H9 (cell line): ENCODE measurements around the gene TP73. TPM values are rescaled to one million over a fixed set of nuclear protein-coding genes. Genes with fewer than 3 reads are reported as not detected.

Experiments
- DNase-seq: peaks from one replicate; pipeline ENCODE4 v3.0.0-alpha.2; 2017
- H2AFZ ChIP-seq: one replicate; pipeline ENCODE4 v1.6.1; 2013; ENCODE audit warnings: mild to moderate bottlenecking, low read length, control low read depth, moderate library complexity
- H2AK5ac ChIP-seq: 2 replicates; pipeline ENCODE4 v1.6.1; 2013; ENCODE audit warnings: low read length, control low read depth, mixed read lengths; ENCODE audit not compliant: insufficient read length
- H2BK120ac ChIP-seq: one replicate; pipeline ENCODE4 v1.6.1; 2013; ENCODE audit warnings: low read depth, mild to moderate bottlenecking, low read length, control low read depth, inconsistent platforms; ENCODE audit not compliant: poor library complexity, severe bottlenecking
- H2BK12ac ChIP-seq: 2 replicates; pipeline ENCODE4 v1.6.1; 2013; ENCODE audit warnings: low read length, control low read depth, mixed read lengths, low read depth; ENCODE audit not compliant: insufficient read length
- H2BK15ac ChIP-seq: 2 replicates; pipeline ENCODE4 v1.6.1; 2013; ENCODE audit warnings: low read depth, low read length, control low read depth
- H2BK20ac ChIP-seq: one replicate; pipeline ENCODE4 v1.6.1; 2013; ENCODE audit warnings: low read depth, mild to moderate bottlenecking, low read length, control low read depth, inconsistent platforms; ENCODE audit not compliant: poor library complexity, severe bottlenecking
- H2BK5ac ChIP-seq: 2 replicates; pipeline ENCODE4 v1.6.1; 2013; ENCODE audit warnings: low read length, control low read depth, mixed read lengths; ENCODE audit not compliant: insufficient read length
- H3K14ac ChIP-seq: 2 replicates; pipeline ENCODE4 v1.6.1; 2013; ENCODE audit warnings: low read length, control low read depth; ENCODE audit not compliant: insufficient read depth
- H3K18ac ChIP-seq: 2 replicates; pipeline ENCODE4 v1.6.1; 2013; ENCODE audit warnings: low read depth, mild to moderate bottlenecking, mixed read lengths, low read length, control low read depth; ENCODE audit not compliant: insufficient read length
- H3K23ac ChIP-seq: 2 replicates; pipeline ENCODE4 v1.6.1; 2013; ENCODE audit warnings: low read length, control low read depth, mixed read lengths, low read depth; ENCODE audit not compliant: insufficient read length
- H3K23me2 ChIP-seq: 2 replicates; pipeline ENCODE4 v1.6.1; 2013; ENCODE audit warnings: low read depth, mild to moderate bottlenecking, mixed read lengths, low read length, control low read depth; ENCODE audit not compliant: insufficient read length, poor library complexity, severe bottlenecking
- H3K27ac ChIP-seq: 2 replicates; pipeline ENCODE4 v1.5.1; 2013; ENCODE audit warnings: low read length, control low read depth, mixed read lengths, low read depth; ENCODE audit not compliant: insufficient read length
- H3K27me3 ChIP-seq: 2 replicates; pipeline ENCODE4 v1.6.1; 2013; ENCODE audit warnings: low read length, control low read depth, inconsistent platforms; ENCODE audit not compliant: insufficient read depth
- H3K4ac ChIP-seq: 2 replicates; pipeline ENCODE4 v1.6.1; 2013; ENCODE audit warnings: low read depth, mild to moderate bottlenecking, control low read depth, inconsistent platforms, low read length, moderate library complexity
- H3K4me1 ChIP-seq: 2 replicates; pipeline ENCODE4 v1.6.1; 2013; ENCODE audit warnings: low read length, control low read depth, inconsistent platforms; ENCODE audit not compliant: insufficient read depth
- H3K4me2 ChIP-seq: 2 replicates; pipeline ENCODE4 v1.6.1; 2013; ENCODE audit warnings: low read length, control low read depth, mixed read lengths; ENCODE audit not compliant: insufficient read length, insufficient read depth
- H3K56ac ChIP-seq: 2 replicates; pipeline ENCODE4 v1.6.1; 2013; ENCODE audit warnings: low read depth, mild to moderate bottlenecking, mixed read lengths, low read length, control low read depth; ENCODE audit not compliant: insufficient read length
- H3K79me1 ChIP-seq: 2 replicates; pipeline ENCODE4 v1.6.1; 2013; ENCODE audit warnings: low read depth, mild to moderate bottlenecking, moderate library complexity, low read length, control low read depth, inconsistent platforms; ENCODE audit not compliant: insufficient read depth, poor library complexity, severe bottlenecking
- H3K79me2 ChIP-seq: 2 replicates; pipeline ENCODE4 v1.6.1; 2013; ENCODE audit warnings: low read length, control low read depth, inconsistent platforms; ENCODE audit not compliant: insufficient read depth
- H3K9ac ChIP-seq: 2 replicates; pipeline ENCODE4 v1.6.1; 2013; ENCODE audit warnings: low read length, control low read depth, mixed read lengths; ENCODE audit not compliant: insufficient read length; ENCODE audit errors: extremely low read depth
- H3K9me3 ChIP-seq: one replicate; pipeline ENCODE4 v1.6.1; 2013; ENCODE audit warnings: low read depth, low read length, inconsistent platforms; ENCODE audit not compliant: control insufficient read depth
- H3T11ph ChIP-seq: one replicate; pipeline ENCODE4 v1.6.1; 2013; ENCODE audit warnings: mild to moderate bottlenecking, low read length, control low read depth, inconsistent platforms
- H4K20me1 ChIP-seq: one replicate; pipeline ENCODE4 v1.6.1; 2013; ENCODE audit not compliant: control insufficient read depth, insufficient read length, insufficient read depth
- H4K5ac ChIP-seq: 2 replicates; pipeline ENCODE4 v1.6.1; 2013; ENCODE audit warnings: low read depth, mild to moderate bottlenecking, mixed read lengths, low read length, control low read depth; ENCODE audit not compliant: insufficient read length
- H4K8ac ChIP-seq: replicated peaks from 2 replicates; pipeline ENCODE4 v1.6.1; 2013; ENCODE audit warnings: low read length, control low read depth, mixed read lengths, low read depth; ENCODE audit not compliant: insufficient read length
- H4K91ac ChIP-seq: 2 replicates; pipeline ENCODE4 v1.6.1; 2013; ENCODE audit warnings: low read depth, mild to moderate bottlenecking, moderate library complexity, mixed read lengths, low read length, control low read depth; ENCODE audit not compliant: insufficient read length
- H3K27ac Mint-ChIP-seq, 3 experiments: 2 replicates in 2 of 3; 3 replicates in 1 of 3; pipeline ENCODE4 v1.8.0; 2020 to 2021; ENCODE audit warnings: mixed read lengths in 3 of 3, mild to moderate bottlenecking in 1 of 3, moderate library complexity in 1 of 3
- H3K27me3 Mint-ChIP-seq: 2 replicates; pipeline ENCODE4 v1.8.0; 2021; ENCODE audit warnings: low read depth, mild to moderate bottlenecking, moderate library complexity, mixed read lengths
- H3K36me3 Mint-ChIP-seq, 3 experiments: 2 replicates in 2 of 3; 3 replicates in 1 of 3; pipeline ENCODE4 v1.8.0; 2020 to 2021; ENCODE audit warnings: low read depth in 3 of 3, mixed read lengths in 3 of 3; ENCODE audit not compliant: insufficient read depth in 1 of 3
- H3K4me1 Mint-ChIP-seq, 2 experiments: 2 replicates each; pipeline ENCODE4 v1.8.0; 2020; ENCODE audit warnings: mixed read lengths in 2 of 2
- H3K4me3 Mint-ChIP-seq, 2 experiments: 2 replicates in 1 of 2; 3 replicates in 1 of 2; pipeline ENCODE4 v1.8.0; 2020 to 2021; ENCODE audit warnings: mild to moderate bottlenecking in 2 of 2, mixed read lengths in 2 of 2, moderate library complexity in 1 of 2
- H3K9me3 Mint-ChIP-seq, 2 experiments: 2 replicates in 1 of 2; 3 replicates in 1 of 2; pipeline ENCODE4 v1.8.0; 2020; ENCODE audit warnings: mild to moderate bottlenecking in 2 of 2, mixed read lengths in 2 of 2, moderate library complexity in 1 of 2
- CTCF ChIP-seq: fragments of 200-600 bp; sonication (generic); conservative IDR thresholded peaks from 3 replicates; pipeline ENCODE4 v1.8.0; 2021; ENCODE audit warnings: antibody characterized with exemption, mild to moderate bottlenecking
- WGBS: extraction: QIAGEN DNeasy Blood & Tissue Kit; methylation state at CpG from one replicate; pipeline ENCODE4 v1.1.7; 2013; ENCODE audit warnings: missing lambda C conversion rate, low lambda C conversion rate, mixed read lengths; ENCODE audit not compliant: insufficient read length; ENCODE audit errors: extremely low coverage; 5-methylcytosine and 5-hydroxymethylcytosine counted together
- total RNA-seq: library from RNA; stranded (reverse); gene quantifications from 2 replicates; pipeline ENCODE4 v1.2.1, GENCODE V29; 2021

The TP73 gene
- total RNA-seq, 1 experiment from 2014 or later, result 4.7 TPM

GRCh38 chr1:3609016-3609768, 43.1 kb upstream of the TP73 start:
- peaks cover 28 to 29% of the 10 kb centered on the region in 2 experiments for H3K4me1 Mint-ChIP-seq
- H2BK20ac ChIP-seq, result no peak overlapping the region
- no CpG with 5 or more reads among the region's 22 CpGs for WGBS
- no peaks in the 10 kb centered on the region for H3K9me3 Mint-ChIP-seq
- H3K27me3 ChIP-seq, result no peaks in the 10 kb centered on the region; the same call in 1 of the 2 replicates
- H3K23me2 ChIP-seq, result peaks cover 5% of the 10 kb centered on the region
- H4K20me1 ChIP-seq, result no peaks in the 10 kb centered on the region
- no peak overlapping the region for H2BK5ac ChIP-seq
- no peak overlapping the region for H4K8ac ChIP-seq
- no peaks in the 10 kb centered on the region; a peak in 1 of 7 replicates for H3K36me3 Mint-ChIP-seq
- no peak overlapping the region for H3K23ac ChIP-seq
- no peak overlapping the region for H2AK5ac ChIP-seq
- H2BK12ac ChIP-seq, result no peak overlapping the region
- no peak overlapping the region for H2BK15ac ChIP-seq
- H3K27ac Mint-ChIP-seq, result peak overlapping the region in 2 of 3 experiments; percentile 44 to 68; a peak in 4 of 7 replicates
- H3K56ac ChIP-seq, result no peak overlapping the region
- no peak overlapping the region for H3K9ac ChIP-seq
- H4K5ac ChIP-seq, result no peak overlapping the region
- TF ChIP-seq CTCF, result no peak
- no peaks in the 10 kb centered on the region for H3K9me3 ChIP-seq
- no peak overlapping the region; the same call in 1 of the 2 replicates for H3K14ac ChIP-seq
- no peaks in the 10 kb centered on the region for H3K79me2 ChIP-seq
- no peak overlapping the region for H2AFZ ChIP-seq
- H3K4me2 ChIP-seq, result no peak overlapping the region
- no peak for DNase-seq
- H2BK120ac ChIP-seq, result no peak overlapping the region
- no peaks in the 10 kb centered on the region; the same call in 1 of the 2 replicates for H3K4me1 ChIP-seq
- no peak overlapping the region for H3K4ac ChIP-seq
- H3K27ac ChIP-seq, result no peak overlapping the region
- peaks cover 24% of the 10 kb centered on the region for H3K27me3 Mint-ChIP-seq
- no peaks in the 10 kb centered on the region for H3K79me1 ChIP-seq
- H3T11ph ChIP-seq, result no peak overlapping the region
- no peak overlapping the region for H3K18ac ChIP-seq
- no peak overlapping the region for H4K91ac ChIP-seq
- H3K4me3 Mint-ChIP-seq, result peak overlapping the region in 1 of 2 experiments; percentile 64; a peak in 3 of 5 replicates
